ENCODE data around the gene UBE2K.
"Not testable (repeated sequence)": the region's sequence is repeated elsewhere in the genome, so short reads cannot be mapped to it uniquely, and the experiment has no call there.

Gene UBE2K

DNA sequence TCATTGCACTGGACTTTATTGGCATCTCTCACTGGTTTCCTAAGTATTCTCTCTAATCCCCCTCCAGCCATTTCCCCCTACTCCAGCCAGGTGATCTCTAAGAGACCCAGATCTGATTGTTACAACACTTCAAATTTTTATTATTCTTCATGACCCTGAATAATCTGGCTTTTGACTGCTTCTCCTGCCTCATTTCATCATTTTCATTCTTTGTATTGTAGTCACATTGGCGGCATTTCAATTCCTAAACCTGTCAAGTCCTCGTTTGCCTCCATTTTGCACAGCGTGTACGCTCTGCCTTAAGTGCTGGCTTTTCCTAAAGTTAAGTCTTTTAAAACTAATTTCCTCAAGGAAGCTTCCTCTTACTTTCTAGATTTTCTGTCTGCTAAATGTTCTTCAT is 31.6 kb downstream of the UBE2K start:
- FAIRE-seq (no peak), DNase-seq (ENCODE audit: insufficient read length, low spot score) (no peak)
- TF ChIP-seq POLR2A (IDR thresholded peaks at IDR 0.05; ENCODE audit: low read depth, low read length), result no peak

GRCh38 chr4:39730072-39730471 is 32.1 kb downstream of the UBE2K start:
- FAIRE-seq, result no peak

DNA sequence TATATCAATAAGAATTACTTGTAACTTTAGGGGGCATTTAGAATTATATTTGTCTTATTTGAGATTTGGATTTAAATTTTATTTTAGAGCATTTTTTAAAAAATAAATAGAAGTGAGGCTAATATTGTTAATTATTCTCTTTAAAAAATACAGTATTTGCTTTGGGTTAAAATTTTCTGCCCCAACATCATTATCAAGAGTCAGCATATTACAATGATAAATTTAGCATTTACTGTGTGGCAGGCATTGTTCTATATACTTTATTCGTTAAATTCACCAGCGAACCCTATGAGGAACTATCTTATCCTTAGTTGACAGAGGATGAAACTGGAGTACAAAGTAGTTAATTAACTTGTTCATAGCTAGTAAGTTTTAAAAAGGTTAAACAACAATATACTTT is 34.0 kb downstream of the UBE2K start:
- no peak for TF ChIP-seq POLR2A (IDR thresholded peaks at IDR 0.05; ENCODE audit: low read depth, low read length)
- FAIRE-seq, result no peak
- DNase-seq (ENCODE audit: insufficient read length, low spot score), result no peak

More at GRCh38 chr4:39730072-39730471, 32.1 kb downstream of the UBE2K start:
- no peak for DNase-seq (ENCODE audit: insufficient read length, low spot score)
- TF ChIP-seq POLR2A (IDR thresholded peaks at IDR 0.05; ENCODE audit: low read depth, low read length), result no peak

GRCh38 chr4:39732728-39733127 is 34.8 kb downstream of the UBE2K start:
- TF ChIP-seq POLR2A (IDR thresholded peaks at IDR 0.05; ENCODE audit: low read depth, low read length), result no peak
- DNase-seq (ENCODE audit: insufficient read length, low spot score) (peak; percentile 11), FAIRE-seq (peak; percentile 82)

DNA sequence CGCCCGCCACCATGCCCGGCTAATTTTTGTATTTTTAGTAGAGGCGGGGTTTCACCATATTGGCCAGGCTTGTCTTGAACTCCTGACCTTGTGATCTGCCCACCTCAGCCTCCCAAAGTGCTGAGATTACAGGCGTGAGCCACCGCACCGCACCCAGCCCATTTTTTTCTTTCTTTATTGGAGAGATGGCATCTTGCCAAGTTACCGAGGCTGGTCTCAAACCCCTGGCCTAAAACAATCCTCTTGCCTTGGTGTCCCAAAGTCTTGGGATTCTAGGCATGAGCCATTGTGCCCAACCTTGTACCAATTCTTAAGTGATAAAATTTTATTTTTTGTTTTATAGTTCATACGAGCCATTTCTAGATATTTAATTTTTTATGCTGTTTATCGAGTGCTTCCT is 41.7 kb downstream of the UBE2K start:
- DNase-seq (ENCODE audit: insufficient read length, low spot score); FAIRE-seq: not testable (repeated sequence)

DNA sequence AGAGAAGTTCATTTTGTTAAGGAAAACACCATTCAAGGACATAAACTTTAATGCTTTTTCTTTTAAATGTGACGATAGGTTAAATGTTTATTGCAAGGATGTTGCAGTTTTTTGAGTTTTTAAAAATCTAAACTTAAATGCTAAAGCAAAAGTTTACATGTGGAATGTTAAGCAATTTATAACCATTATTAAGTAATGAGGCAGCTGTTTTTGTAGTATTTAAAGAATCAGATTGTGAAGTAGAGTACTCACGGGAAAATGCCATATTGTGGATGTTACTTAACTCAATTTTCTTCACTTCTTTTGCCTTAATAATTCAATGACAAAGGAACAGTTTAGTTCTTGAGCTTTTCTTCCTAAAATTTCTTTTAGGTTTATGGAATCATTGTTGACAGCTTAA is 43.5 kb downstream of the UBE2K start:
- DNase-seq (ENCODE audit: insufficient read length, low spot score), result no peak
- FAIRE-seq, result no peak
- no peak for TF ChIP-seq POLR2A (IDR thresholded peaks at IDR 0.05; ENCODE audit: low read depth, low read length)

DNA sequence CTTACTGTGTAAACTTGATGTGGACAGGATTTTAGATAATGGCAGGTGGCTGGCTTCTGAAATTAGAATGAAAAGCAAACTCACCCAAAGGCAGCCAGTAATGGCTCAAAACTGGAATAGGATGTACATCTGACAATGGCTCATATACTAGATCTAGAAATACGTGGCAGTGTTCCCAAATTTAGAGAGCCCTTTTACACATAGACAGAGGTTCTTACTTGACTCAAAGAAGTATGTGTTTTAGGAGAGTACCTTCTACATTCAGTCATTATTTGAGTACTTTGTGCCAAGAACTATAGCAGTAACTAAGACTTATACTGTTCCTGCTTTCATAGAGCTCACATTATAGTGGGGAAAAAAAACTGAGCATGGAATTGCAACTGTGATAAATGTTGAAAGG is 48.0 kb downstream of the UBE2K start:
- FAIRE-seq (no peak), DNase-seq (ENCODE audit: insufficient read length, low spot score) (no peak)
- TF ChIP-seq POLR2A (IDR thresholded peaks at IDR 0.05; ENCODE audit: low read depth, low read length), result no peak

GRCh38 chr4:39750216-39750615 is 52.3 kb downstream of the UBE2K start:
- no peak for TF ChIP-seq POLR2A (IDR thresholded peaks at IDR 0.05; ENCODE audit: low read depth, low read length)
- DNase-seq (ENCODE audit: insufficient read length, low spot score), result no peak
- no peak for FAIRE-seq

- DNase-seq (ENCODE audit: insufficient read length, low spot score), result no peak
- no peak for TF ChIP-seq POLR2A (IDR thresholded peaks at IDR 0.05; ENCODE audit: low read depth, low read length)
- FAIRE-seq, result no peak
Observed at GRCh38 chr4:39754309-39754708, 56.4 kb downstream of the UBE2K start.

GRCh38 chr4:39756159-39756558 is 58.2 kb downstream of the UBE2K start:
- TF ChIP-seq POLR2A (IDR thresholded peaks at IDR 0.05; ENCODE audit: low read depth, low read length), result no peak
- no peak for FAIRE-seq
- DNase-seq (ENCODE audit: insufficient read length, low spot score), result no peak

- DNase-seq (ENCODE audit: insufficient read length, low spot score), result no peak
- no peak for TF ChIP-seq POLR2A (IDR thresholded peaks at IDR 0.05; ENCODE audit: low read depth, low read length)
- no peak for FAIRE-seq
Observed at GRCh38 chr4:39758176-39758575, 60.2 kb downstream of the UBE2K start.

DNA sequence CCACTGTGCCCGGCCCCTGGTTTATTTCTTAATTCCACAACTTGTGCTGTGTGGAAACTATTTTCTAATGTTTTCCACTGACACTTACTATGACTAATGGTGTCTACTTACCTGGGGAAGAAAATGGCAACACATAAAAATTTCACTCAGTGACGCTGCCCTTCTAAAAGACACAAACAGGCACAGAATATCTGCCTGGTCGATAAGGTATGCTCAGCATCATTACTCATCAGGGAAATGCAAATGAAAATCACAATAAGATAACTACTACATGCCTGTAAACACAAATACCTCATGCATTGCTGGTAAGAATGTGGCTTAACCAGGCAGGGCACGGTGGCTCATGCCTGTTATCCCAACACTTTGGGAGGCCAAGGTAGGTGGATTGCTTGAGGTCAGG is 61.6 kb downstream of the UBE2K start:
- DNase-seq (ENCODE audit: insufficient read length, low spot score) (no peak), FAIRE-seq (no peak)
- no peak for TF ChIP-seq POLR2A (IDR thresholded peaks at IDR 0.05; ENCODE audit: low read depth, low read length)

GRCh38 chr4:39761005-39761667 is 63.2 kb downstream of the UBE2K start:
- FAIRE-seq (no peak), DNase-seq (ENCODE audit: insufficient read length, low spot score) (no peak)
- TF ChIP-seq POLR2A (IDR thresholded peaks at IDR 0.05; ENCODE audit: low read depth, low read length), result no peak

GRCh38 chr4:39763714-39764572 is 66.0 kb downstream of the UBE2K start:
- DNase-seq (ENCODE audit: insufficient read length, low spot score) (no peak), FAIRE-seq (no peak)
- no peak for TF ChIP-seq POLR2A (IDR thresholded peaks at IDR 0.05; ENCODE audit: low read depth, low read length)

DNA sequence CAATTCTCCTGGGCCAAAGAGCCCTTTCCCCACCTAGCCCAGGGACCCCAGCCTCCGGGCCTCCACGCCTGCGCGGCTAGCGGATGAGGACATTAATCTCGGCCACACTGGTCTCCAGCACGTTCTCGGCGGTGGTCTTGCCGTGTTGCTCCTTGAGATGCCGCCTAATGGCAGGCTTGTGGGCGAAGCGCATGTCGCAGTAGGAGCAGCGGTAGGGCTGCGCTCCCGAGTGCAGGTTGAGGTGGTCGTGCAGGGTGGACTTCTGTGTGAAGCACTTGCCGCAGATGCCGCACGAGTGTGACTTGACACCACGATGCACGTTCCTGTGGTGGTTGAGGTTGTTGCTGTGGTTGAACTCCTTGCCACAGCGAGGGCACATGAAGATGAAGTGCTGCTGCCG is 72.1 kb downstream of the UBE2K start:
- FAIRE-seq (no peak), DNase-seq (ENCODE audit: insufficient read length, low spot score) (no peak)
- TF ChIP-seq POLR2A (IDR thresholded peaks at IDR 0.05; ENCODE audit: low read depth, low read length), result no peak
